ENCODE data around the gene NPB. TPM values are rescaled to one million over a fixed set of nuclear protein-coding genes. Genes with fewer than 3 reads are reported as not detected.

Gene NPB
- polyA plus RNA-seq, 1 donor (not counting 4 experiments of a cell fraction or from before 2014, with no cell fraction given) = not detected

GRCh38 chr17:81927653-81928543 is 25.9 kb downstream of the NPB start, which contains the start of gene MAFG:
MAFG (minus strand) TSS chr17:81927735; CDS start chr17:81923185, 4,550 bp downstream.
- H3K79me2 ChIP-seq (ENCODE audit: control insufficient read depth, insufficient read depth, low read length) = peaks cover 40% of the 10 kb centered on the region
- dilution Hi-C loops (cut with MboI; ENCODE audit: extremely low pct_ligation_motif_present, low sequenced_read_pairs) = no loop called here
- H3K9me3 ChIP-seq (ENCODE audit: control insufficient read depth, low read depth, low read length) = no peaks in the 10 kb centered on the region
- peaks cover 5% of the 10 kb centered on the region for H4K20me1 ChIP-seq (ENCODE audit: control insufficient read depth, extremely low read depth, insufficient read depth, low read length)
- H2AFZ ChIP-seq (ENCODE audit: control insufficient read depth, low read length) = peak within 1 kb of the TSS; percentile 24
- DNase-seq (ENCODE audit: low read depth, low spot score) (no peak), FAIRE-seq (no peak)
- H3K4me2 ChIP-seq (ENCODE audit: control insufficient read depth, extremely low read depth, insufficient read depth, low read depth, low read length) = peak within 1 kb of the TSS; percentile 84
- peak in 1 of 3 experiments; percentile 44 for TF ChIP-seq CTCF (optimal IDR thresholded peaks at IDR 0.05 in 1 of 3, IDR thresholded peaks at IDR 0.05 in 1 of 3, conservative IDR thresholded peaks at IDR 0.05 in 1 of 3; ENCODE audit: extremely low read depth in 1 of 3, insufficient read depth in 2 of 3, low read length in 3 of 3)
- no peak for TF ChIP-seq EZH2 (IDR thresholded peaks at IDR 0.05; ENCODE audit: low read length)
- H3K4me3 ChIP-seq (ENCODE audit: control insufficient read depth in 2 of 3, extremely low read depth in 1 of 3, insufficient read depth in 2 of 3, low read depth in 1 of 3, low read length in 3 of 3) = peak within 1 kb of the TSS; percentile 78 to 84 (median 79)
- peak within 1 kb of the TSS; percentile 88 for H3K9ac ChIP-seq (ENCODE audit: control insufficient read depth, extremely low read depth, insufficient read depth, low read length)
- peaks cover 33% of the 10 kb centered on the region for H3K4me1 ChIP-seq (ENCODE audit: control insufficient read depth, extremely low read depth, insufficient read depth, low read length)
- peak within 1 kb of the TSS; percentile 85 for H3K27ac ChIP-seq (ENCODE audit: control insufficient read depth, insufficient read depth, low read length)
- H3K36me3 ChIP-seq (ENCODE audit: control insufficient read depth in 2 of 2, extremely low read depth in 1 of 2, insufficient read depth in 2 of 2, low read length in 2 of 2) = no peaks in the 10 kb centered on the region
- no peaks in the 10 kb centered on the region for H3K27me3 ChIP-seq (ENCODE audit: control insufficient read depth, extremely low read depth, insufficient read depth, low read length)
- H3K9me1 ChIP-seq (ENCODE audit: control insufficient read depth, extremely low read depth, insufficient read depth, low read length) = no peaks in the 10 kb centered on the region

- Histone ChIP-seq H3K4me1 (ENCODE audit: control insufficient read depth, extremely low read depth, insufficient read depth, low read length) (peaks cover 28% of the 10 kb centered on the region), H2AFZ (ENCODE audit: control insufficient read depth, low read length) (peak overlapping the region; percentile 24), H3K79me2 (ENCODE audit: control insufficient read depth, insufficient read depth, low read length) (peaks cover 33% of the 10 kb centered on the region), H3K9me3 (ENCODE audit: control insufficient read depth, low read depth, low read length) (no peaks in the 10 kb centered on the region), H3K36me3 (ENCODE audit: control insufficient read depth in 2 of 2, extremely low read depth in 1 of 2, insufficient read depth in 2 of 2, low read length in 2 of 2) (no peaks in the 10 kb centered on the region), H3K27me3 (ENCODE audit: control insufficient read depth, extremely low read depth, insufficient read depth, low read length) (no peaks in the 10 kb centered on the region), H4K20me1 (ENCODE audit: control insufficient read depth, extremely low read depth, insufficient read depth, low read length) (peaks cover 5% of the 10 kb centered on the region), H3K4me3 (ENCODE audit: control insufficient read depth in 2 of 3, extremely low read depth in 1 of 3, insufficient read depth in 2 of 3, low read depth in 1 of 3, low read length in 3 of 3) (peak overlapping the region; percentile 56 to 84 (median 72)), H3K27ac (ENCODE audit: control insufficient read depth, insufficient read depth, low read length) (no peak overlapping the region), H3K9me1 (ENCODE audit: control insufficient read depth, extremely low read depth, insufficient read depth, low read length) (no peaks in the 10 kb centered on the region), H3K4me2 (ENCODE audit: control insufficient read depth, extremely low read depth, insufficient read depth, low read depth, low read length) (peak overlapping the region; percentile 77), H3K9ac (ENCODE audit: control insufficient read depth, extremely low read depth, insufficient read depth, low read length) (peak overlapping the region; percentile 88)
- no peak for FAIRE-seq
- TF ChIP-seq EZH2 (IDR thresholded peaks at IDR 0.05; ENCODE audit: low read length) (no peak), CTCF (optimal IDR thresholded peaks at IDR 0.05 in 1 of 3, IDR thresholded peaks at IDR 0.05 in 1 of 3, conservative IDR thresholded peaks at IDR 0.05 in 1 of 3; ENCODE audit: extremely low read depth in 1 of 3, insufficient read depth in 2 of 3, low read length in 3 of 3) (no peak)
- DNase-seq (ENCODE audit: low read depth, low spot score) = no peak
- dilution Hi-C loops (cut with MboI; ENCODE audit: extremely low pct_ligation_motif_present, low sequenced_read_pairs) = no loop called here
These were observed 26.7 kb downstream of the NPB start for GRCh38 chr17:81928544-81929252.
